Karpas-422 (cell line): Measurements from ENCODE around the gene NME7. TPM values are rescaled to one million over a fixed set of nuclear protein-coding genes. Genes with fewer than 3 reads are reported as not detected.

Experiments
- DNase-seq: peaks from one replicate; pipeline ENCODE4 v3.0.0-alpha.2; 2015
- H2AFZ ChIP-seq: fragments of 200-600 bp; sonication (generic); 2 replicates; pipeline ENCODE4 v1.6.1; 2014; ENCODE audit warnings: antibody characterized with exemption, low read length, mixed read lengths
- H3K27ac ChIP-seq: fragments of 200-600 bp; sonication (generic); 2 replicates; pipeline ENCODE4 v1.5.1; 2014; ENCODE audit warnings: mild to moderate bottlenecking, low read length, moderate library complexity
- H3K27me3 ChIP-seq: fragments of 200-600 bp; sonication (generic); 2 replicates; pipeline ENCODE4 v1.6.1; 2014; ENCODE audit warnings: low read length, mixed read lengths
- H3K36me3 ChIP-seq: fragments of 200-600 bp; sonication (generic); 2 replicates; pipeline ENCODE4 v1.6.1; 2014; ENCODE audit warnings: low read length, mixed read lengths; ENCODE audit not compliant: insufficient read depth
- H3K4me1 ChIP-seq: fragments of 200-600 bp; sonication (generic); 2 replicates; pipeline ENCODE4 v1.6.1; 2014; ENCODE audit warnings: mild to moderate bottlenecking, low read length, mixed read lengths
- H3K4me2 ChIP-seq: fragments of 200-600 bp; sonication (generic); 2 replicates; pipeline ENCODE4 v1.6.1; 2014; ENCODE audit warnings: low read length, low read depth, mild to moderate bottlenecking; ENCODE audit not compliant: poor library complexity, severe bottlenecking
- H3K4me3 ChIP-seq: fragments of 200-600 bp; sonication (generic); 2 replicates; pipeline ENCODE4 v1.5.1; 2014; ENCODE audit warnings: mild to moderate bottlenecking, antibody characterized with exemption, low read length, mixed read lengths
- H3K79me2 ChIP-seq: fragments of 200-600 bp; sonication (generic); 2 replicates; pipeline ENCODE4 v1.6.1; 2014; ENCODE audit warnings: mild to moderate bottlenecking, low read length, mixed read lengths
- H3K9ac ChIP-seq: fragments of 200-600 bp; sonication (generic); 2 replicates; pipeline ENCODE4 v1.6.0; 2014; ENCODE audit warnings: low read length
- H3K9me2 ChIP-seq: fragments of 200-600 bp; sonication (generic), shearing (Covaris generic); replicated peaks from 2 replicates; pipeline ENCODE4 v1.6.0; 2014; ENCODE audit warnings: mild to moderate bottlenecking, low read length, moderate library complexity; ENCODE audit not compliant: insufficient read depth
- H3K9me3 ChIP-seq: fragments of 300-700, 200-600 bp; sonication (generic); 2 replicates; pipeline ENCODE4 v1.6.1; 2014; ENCODE audit warnings: low read length, mixed read lengths
- H4K20me1 ChIP-seq: fragments of 200-600 bp; sonication (generic); 2 replicates; pipeline ENCODE4 v1.6.1; 2014; ENCODE audit warnings: mild to moderate bottlenecking, antibody characterized with exemption, low read length, low read depth; ENCODE audit not compliant: insufficient read depth
- total RNA-seq: library from RNA; depleted of rRNA; stranded (reverse); fragments of >200 nt; shearing (Covaris generic); gene quantifications from 2 replicates; pipeline ENCODE4 v1.2.3, GENCODE V29; 2014; ENCODE audit warnings: low replicate concordance

NME7 gene
- total RNA-seq, 1 experiment from 2014 or later: 7.2 TPM

- Histone ChIP-seq H3K9ac (no peak overlapping the region), H4K20me1 (0 out of 2 replicates have a peak, but pooled peaks cover 8% of the 10 kb centered on the region), H3K4me2 (no peak overlapping the region), H3K4me3 (no peak overlapping the region), H2AFZ (no peak overlapping the region), H3K36me3 (no peaks in the 10 kb centered on the region), H3K27ac (no peak overlapping the region), H3K9me2 (no peaks in the 10 kb centered on the region), H3K4me1 (no peaks in the 10 kb centered on the region), H3K27me3 (no peaks in the 10 kb centered on the region), H3K9me3 (no peaks in the 10 kb centered on the region), H3K79me2 (no peaks in the 10 kb centered on the region)
- no peak for DNase-seq
Observed at GRCh38 chr1:169325117-169325516, 42.5 kb downstream of the NME7 start.

DNA sequence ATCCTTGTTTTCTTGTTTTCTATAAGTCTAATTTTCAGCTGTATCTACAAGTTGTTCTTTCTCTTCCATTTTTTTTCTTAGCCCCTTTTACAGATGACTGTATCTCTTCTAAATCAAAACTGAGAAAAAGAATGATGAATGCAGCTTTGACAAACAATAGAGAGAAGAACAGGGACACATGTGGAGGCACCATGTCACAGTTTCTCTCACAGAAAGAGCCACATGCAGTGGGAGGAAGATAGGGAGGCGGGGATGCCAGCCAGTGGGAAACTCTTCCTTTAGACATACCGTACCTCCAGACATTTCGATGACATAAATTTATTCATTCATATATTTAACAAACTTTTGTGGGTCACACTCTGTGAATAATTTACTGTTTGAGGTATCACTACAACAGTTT is 45.5 kb downstream of the NME7 start:
- Histone ChIP-seq H3K9ac (no peak overlapping the region), H3K9me2 (no peaks in the 10 kb centered on the region; the same call in 1 of the 2 replicates), H4K20me1 (no peaks in the 10 kb centered on the region), H3K4me1 (no peaks in the 10 kb centered on the region), H2AFZ (no peak overlapping the region), H3K27ac (no peak overlapping the region), H3K36me3 (no peaks in the 10 kb centered on the region), H3K4me2 (no peak overlapping the region), H3K4me3 (no peak overlapping the region), H3K79me2 (no peaks in the 10 kb centered on the region), H3K9me3 (no peaks in the 10 kb centered on the region), H3K27me3 (no peaks in the 10 kb centered on the region)
- no peak for DNase-seq

DNA sequence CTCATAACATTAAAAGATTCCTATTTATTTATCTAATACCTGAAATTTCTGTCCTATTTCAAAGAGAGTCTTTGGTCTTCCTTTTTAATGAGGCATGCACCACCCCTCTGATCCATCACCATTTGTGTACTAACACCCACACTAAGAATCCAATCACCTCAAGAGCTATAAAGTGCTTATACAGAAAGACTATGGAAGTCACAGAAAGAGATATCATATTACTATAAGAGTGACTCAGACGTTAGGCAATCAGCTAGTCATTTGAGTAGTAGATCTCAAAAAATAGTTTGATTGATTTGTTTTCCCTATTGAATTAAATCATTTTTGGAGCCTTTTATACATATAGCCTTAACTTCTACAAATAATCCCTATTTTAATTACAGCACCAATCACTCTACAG is 46.1 kb downstream of the NME7 start:
- Histone ChIP-seq H3K4me2 (no peak overlapping the region), H2AFZ (no peak overlapping the region), H3K27ac (no peak overlapping the region), H4K20me1 (no peaks in the 10 kb centered on the region), H3K9ac (no peak overlapping the region), H3K9me3 (no peaks in the 10 kb centered on the region), H3K27me3 (no peaks in the 10 kb centered on the region), H3K9me2 (no peaks in the 10 kb centered on the region; the same call in 1 of the 2 replicates), H3K79me2 (no peaks in the 10 kb centered on the region), H3K4me3 (no peak overlapping the region), H3K4me1 (no peaks in the 10 kb centered on the region), H3K36me3 (no peaks in the 10 kb centered on the region)
- DNase-seq: no peak

DNA sequence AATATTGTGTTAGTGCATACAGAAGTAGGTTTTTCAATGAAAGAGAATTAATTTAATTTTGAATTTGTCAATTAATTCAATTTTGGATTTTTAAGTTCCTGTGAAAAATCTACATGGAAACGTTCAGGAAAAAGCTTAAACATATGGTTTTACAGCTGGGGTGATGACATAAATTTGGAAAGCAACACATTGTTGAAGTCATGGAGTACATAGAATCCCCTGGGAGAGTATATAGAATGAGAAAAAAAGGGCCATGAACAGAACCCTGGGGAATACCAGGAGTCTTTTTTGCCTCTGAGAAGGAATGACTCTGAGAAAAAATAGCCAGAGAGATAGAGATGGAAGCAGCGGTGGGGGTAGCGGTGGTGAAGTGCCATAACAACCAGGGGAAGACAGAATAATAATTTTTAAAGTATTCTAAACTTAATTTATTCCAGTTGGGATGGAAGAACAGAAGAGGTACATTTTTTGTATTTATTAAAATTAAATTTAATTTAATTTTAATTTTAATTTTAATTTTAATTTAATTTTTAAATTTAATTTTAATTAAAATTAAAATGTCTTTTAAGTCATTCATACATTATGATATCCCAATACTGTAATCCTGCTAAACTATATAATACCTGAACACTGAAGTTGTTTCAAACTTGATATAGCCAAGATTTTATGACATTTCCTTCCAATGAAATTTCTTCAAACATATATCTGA is 48.9 kb downstream of the NME7 start:
- H3K4me2 ChIP-seq: no peak overlapping the region
- no peak overlapping the region for H3K4me3 ChIP-seq
- no peak overlapping the region for H2AFZ ChIP-seq
- H3K9ac ChIP-seq: no peak overlapping the region
- no peaks in the 10 kb centered on the region for H3K36me3 ChIP-seq
- H3K27me3 ChIP-seq: no peaks in the 10 kb centered on the region
- no peaks in the 10 kb centered on the region for H4K20me1 ChIP-seq
- no peaks in the 10 kb centered on the region for H3K79me2 ChIP-seq
- H3K9me3 ChIP-seq: no peaks in the 10 kb centered on the region
- H3K27ac ChIP-seq: no peak overlapping the region
- DNase-seq: no peak
- no peaks in the 10 kb centered on the region; the same call in 1 of the 2 replicates for H3K9me2 ChIP-seq
- no peaks in the 10 kb centered on the region for H3K4me1 ChIP-seq

DNA sequence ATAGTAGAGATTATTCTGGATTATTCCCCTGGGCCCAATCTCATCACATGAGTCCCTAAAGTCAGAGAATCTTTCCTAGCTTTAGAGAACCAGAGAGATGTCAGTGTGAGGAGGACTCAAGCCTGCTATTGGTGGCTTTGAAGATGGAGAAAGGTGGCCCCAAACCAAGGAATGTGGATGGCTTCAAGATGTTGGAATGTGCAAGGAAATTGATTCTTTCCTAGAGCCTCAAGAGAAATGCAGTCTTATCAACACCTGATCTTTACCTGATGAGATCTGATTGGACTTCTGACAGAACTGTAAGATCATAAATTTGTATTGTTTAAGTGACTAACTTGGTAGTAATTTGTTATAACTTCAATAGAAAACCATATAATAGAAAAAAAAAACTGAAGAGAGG is 51.0 kb downstream of the NME7 start:
- Histone ChIP-seq H3K4me1 (no peaks in the 10 kb centered on the region), H3K27me3 (no peaks in the 10 kb centered on the region), H3K36me3 (no peaks in the 10 kb centered on the region), H3K9ac (no peak overlapping the region), H3K4me3 (no peak overlapping the region), H3K9me2 (no peaks in the 10 kb centered on the region; the same call in 1 of the 2 replicates), H4K20me1 (no peaks in the 10 kb centered on the region), H3K9me3 (no peaks in the 10 kb centered on the region), H2AFZ (no peak overlapping the region), H3K4me2 (no peak overlapping the region), H3K27ac (no peak overlapping the region), H3K79me2 (no peaks in the 10 kb centered on the region)
- DNase-seq: no peak

GRCh38 chr1:169312084-169312954 is 55.3 kb downstream of the NME7 start:
- Histone ChIP-seq H4K20me1 (no peaks in the 10 kb centered on the region), H2AFZ (no peak overlapping the region), H3K4me1 (no peaks in the 10 kb centered on the region; the same call in 1 of the 2 replicates), H3K9me3 (no peaks in the 10 kb centered on the region), H3K36me3 (no peaks in the 10 kb centered on the region), H3K4me3 (no peak overlapping the region), H3K9me2 (no peaks in the 10 kb centered on the region; the same call in 1 of the 2 replicates), H3K4me2 (no peak overlapping the region), H3K27me3 (no peaks in the 10 kb centered on the region), H3K9ac (no peak overlapping the region), H3K27ac (no peak overlapping the region), H3K79me2 (no peaks in the 10 kb centered on the region)
- DNase-seq: peak; percentile 40

GRCh38 chr1:169309178-169310166 is 58.1 kb downstream of the NME7 start:
- H3K9ac ChIP-seq: no peak overlapping the region
- H3K9me2 ChIP-seq: no peaks in the 10 kb centered on the region
- no peak overlapping the region for H3K4me3 ChIP-seq
- H3K9me3 ChIP-seq: no peaks in the 10 kb centered on the region
- H3K79me2 ChIP-seq: no peaks in the 10 kb centered on the region
- no peak overlapping the region for H2AFZ ChIP-seq
- H4K20me1 ChIP-seq: no peaks in the 10 kb centered on the region
- H3K27ac ChIP-seq: no peak overlapping the region
- H3K36me3 ChIP-seq: no peaks in the 10 kb centered on the region
- no peak for DNase-seq
- no peaks in the 10 kb centered on the region; the same call in 1 of the 2 replicates for H3K4me1 ChIP-seq
- H3K4me2 ChIP-seq: peak overlapping the region; percentile 39
- no peaks in the 10 kb centered on the region for H3K27me3 ChIP-seq
